ENCODE results near the gene TBC1D20.

TBC1D20 gene

GRCh38 chr20:481167-481566 is 18.8 kb upstream of the TBC1D20 start:
- Histone ChIP-seq H2BK12ac (ENCODE audit: low read length) (no peak overlapping the region), H3K23ac (ENCODE audit: low read length) (no peak overlapping the region), H3K4me1 (ENCODE audit: control insufficient read depth in 1 of 2, insufficient read depth in 2 of 2, low read length in 2 of 2) (no peaks in the 10 kb centered on the region), H3K79me2 (ENCODE audit: control insufficient read depth, insufficient read depth, low read length, poor library complexity) (no peaks in the 10 kb centered on the region), H2BK5ac (ENCODE audit: low read depth, low read length, poor library complexity) (no peak overlapping the region), H2AK5ac (ENCODE audit: low read length) (no peak overlapping the region), H3K4ac (ENCODE audit: low read depth, low read length) (no peak overlapping the region), H3K4me3 (ENCODE audit: low read depth, low read length) (no peak overlapping the region), H4K91ac (ENCODE audit: low read depth, low read length) (no peak overlapping the region), H4K8ac (ENCODE audit: low read depth, low read length) (no peak overlapping the region), H2BK120ac (ENCODE audit: insufficient read depth, low read length, poor library complexity) (no peak overlapping the region), H3K9me3 (ENCODE audit: insufficient read depth, low read depth, low read length) (no peaks in the 10 kb centered on the region), H3K27me3 (ENCODE audit: insufficient read depth, low read length) (no peaks in the 10 kb centered on the region), H3K14ac (ENCODE audit: low read length) (no peak overlapping the region), H3K36me3 (ENCODE audit: control insufficient read depth in 1 of 2, insufficient read depth in 2 of 2, low read length in 2 of 2) (peaks cover 22 to 45% of the 10 kb centered on the region in 2 experiments), H2AFZ (ENCODE audit: insufficient read depth, low read length, poor library complexity) (no peak overlapping the region), H3K9ac (ENCODE audit: low read length) (no peak overlapping the region), H4K12ac (ENCODE audit: low read depth, low read length) (no peak overlapping the region), H3K4me2 (ENCODE audit: low read length) (no peak overlapping the region), H3K79me1 (ENCODE audit: low read length) (no peaks in the 10 kb centered on the region), H3K18ac (ENCODE audit: low read length) (no peak overlapping the region), H3K27ac (ENCODE audit: low read depth, low read length) (no peak overlapping the region)
- no peak for DNase-seq
- WGBS (ENCODE audit: extremely low coverage, insufficient coverage, insufficient read length) = no CpG with 5 or more reads among the region's 1 CpG

- H3K9ac ChIP-seq (ENCODE audit: low read length) = no peak overlapping the region
- no peaks in the 10 kb centered on the region for H3K79me2 ChIP-seq (ENCODE audit: control insufficient read depth, insufficient read depth, low read length, poor library complexity)
- H3K18ac ChIP-seq (ENCODE audit: low read length) = no peak overlapping the region
- H3K14ac ChIP-seq (ENCODE audit: low read length) = no peak overlapping the region
- no peak overlapping the region for H3K27ac ChIP-seq (ENCODE audit: low read depth, low read length)
- no peak overlapping the region for H3K4me2 ChIP-seq (ENCODE audit: low read length)
- no peak overlapping the region for H4K12ac ChIP-seq (ENCODE audit: low read depth, low read length)
- no peak for DNase-seq
- H3K4me3 ChIP-seq (ENCODE audit: low read depth, low read length) = no peak overlapping the region
- no peak overlapping the region for H3K23ac ChIP-seq (ENCODE audit: low read length)
- no peaks in the 10 kb centered on the region for H3K9me3 ChIP-seq (ENCODE audit: insufficient read depth, low read depth, low read length)
- H3K27me3 ChIP-seq (ENCODE audit: insufficient read depth, low read length) = no peaks in the 10 kb centered on the region
- H2BK120ac ChIP-seq (ENCODE audit: insufficient read depth, low read length, poor library complexity) = no peak overlapping the region
- H3K4me1 ChIP-seq (ENCODE audit: control insufficient read depth in 1 of 2, insufficient read depth in 2 of 2, low read length in 2 of 2) = no peaks in the 10 kb centered on the region
- H2AK5ac ChIP-seq (ENCODE audit: low read length) = no peak overlapping the region
- no peaks in the 10 kb centered on the region for H3K79me1 ChIP-seq (ENCODE audit: low read length)
- no peak overlapping the region for H4K91ac ChIP-seq (ENCODE audit: low read depth, low read length)
- H2BK12ac ChIP-seq (ENCODE audit: low read length) = no peak overlapping the region
- H2AFZ ChIP-seq (ENCODE audit: insufficient read depth, low read length, poor library complexity) = no peak overlapping the region
- no peak overlapping the region for H3K4ac ChIP-seq (ENCODE audit: low read depth, low read length)
- H3K36me3 ChIP-seq (ENCODE audit: control insufficient read depth in 1 of 2, insufficient read depth in 2 of 2, low read length in 2 of 2) = peaks cover 20 to 45% of the 10 kb centered on the region in 2 experiments
- no CpG with 5 or more reads among the region's 3 CpGs for WGBS (ENCODE audit: extremely low coverage, insufficient coverage, insufficient read length)
- H2BK5ac ChIP-seq (ENCODE audit: low read depth, low read length, poor library complexity) = no peak overlapping the region
- H4K8ac ChIP-seq (ENCODE audit: low read depth, low read length) = no peak overlapping the region
Measured at GRCh38 chr20:480044-480443, 17.7 kb upstream of the TBC1D20 start.

- Histone ChIP-seq H4K91ac (ENCODE audit: low read depth, low read length) (no peak overlapping the region), H3K14ac (ENCODE audit: low read length) (no peak overlapping the region), H3K4ac (ENCODE audit: low read depth, low read length) (no peak overlapping the region), H3K4me3 (ENCODE audit: low read depth, low read length) (no peak overlapping the region), H2AK5ac (ENCODE audit: low read length) (no peak overlapping the region), H3K23ac (ENCODE audit: low read length) (no peak overlapping the region), H2BK120ac (ENCODE audit: insufficient read depth, low read length, poor library complexity) (no peak overlapping the region), H3K9ac (ENCODE audit: low read length) (no peak overlapping the region), H3K79me2 (ENCODE audit: control insufficient read depth, insufficient read depth, low read length, poor library complexity) (no peaks in the 10 kb centered on the region), H3K4me2 (ENCODE audit: low read length) (no peak overlapping the region), H3K36me3 (ENCODE audit: control insufficient read depth in 1 of 2, insufficient read depth in 2 of 2, low read length in 2 of 2) (peaks cover 16 to 43% of the 10 kb centered on the region in 2 experiments), H4K8ac (ENCODE audit: low read depth, low read length) (no peak overlapping the region), H4K12ac (ENCODE audit: low read depth, low read length) (no peak overlapping the region), H3K4me1 (ENCODE audit: control insufficient read depth in 1 of 2, insufficient read depth in 2 of 2, low read length in 2 of 2) (no peaks in the 10 kb centered on the region), H2AFZ (ENCODE audit: insufficient read depth, low read length, poor library complexity) (no peak overlapping the region), H3K79me1 (ENCODE audit: low read length) (no peaks in the 10 kb centered on the region), H3K27ac (ENCODE audit: low read depth, low read length) (no peak overlapping the region), H3K27me3 (ENCODE audit: insufficient read depth, low read length) (no peaks in the 10 kb centered on the region), H3K18ac (ENCODE audit: low read length) (no peak overlapping the region), H2BK5ac (ENCODE audit: low read depth, low read length, poor library complexity) (no peak overlapping the region), H2BK12ac (ENCODE audit: low read length) (no peak overlapping the region), H3K9me3 (ENCODE audit: insufficient read depth, low read depth, low read length) (no peaks in the 10 kb centered on the region)
- no CpG with 5 or more reads among the region's 2 CpGs for WGBS (ENCODE audit: extremely low coverage, insufficient coverage, insufficient read length)
- no peak for DNase-seq
Measured at GRCh38 chr20:479487-479886, 17.2 kb upstream of the TBC1D20 start.

- Histone ChIP-seq H2BK120ac (ENCODE audit: insufficient read depth, low read length, poor library complexity) (no peak overlapping the region), H3K4me1 (ENCODE audit: control insufficient read depth in 1 of 2, insufficient read depth in 2 of 2, low read length in 2 of 2) (no peaks in the 10 kb centered on the region), H4K8ac (ENCODE audit: low read depth, low read length) (no peak overlapping the region), H4K91ac (ENCODE audit: low read depth, low read length) (no peak overlapping the region), H3K36me3 (ENCODE audit: control insufficient read depth in 1 of 2, insufficient read depth in 2 of 2, low read length in 2 of 2) (peaks cover 14 to 39% of the 10 kb centered on the region in 2 experiments), H3K9ac (ENCODE audit: low read length) (no peak overlapping the region), H3K4ac (ENCODE audit: low read depth, low read length) (no peak overlapping the region), H4K12ac (ENCODE audit: low read depth, low read length) (no peak overlapping the region), H3K79me2 (ENCODE audit: control insufficient read depth, insufficient read depth, low read length, poor library complexity) (no peaks in the 10 kb centered on the region), H3K27ac (ENCODE audit: low read depth, low read length) (no peak overlapping the region), H3K9me3 (ENCODE audit: insufficient read depth, low read depth, low read length) (no peaks in the 10 kb centered on the region), H3K14ac (ENCODE audit: low read length) (no peak overlapping the region), H3K4me2 (ENCODE audit: low read length) (no peak overlapping the region), H3K18ac (ENCODE audit: low read length) (no peak overlapping the region), H3K27me3 (ENCODE audit: insufficient read depth, low read length) (no peaks in the 10 kb centered on the region), H2BK12ac (ENCODE audit: low read length) (no peak overlapping the region), H3K79me1 (ENCODE audit: low read length) (no peaks in the 10 kb centered on the region), H2AK5ac (ENCODE audit: low read length) (no peak overlapping the region), H2AFZ (ENCODE audit: insufficient read depth, low read length, poor library complexity) (no peak overlapping the region), H3K4me3 (ENCODE audit: low read depth, low read length) (no peak overlapping the region), H3K23ac (ENCODE audit: low read length) (no peak overlapping the region), H2BK5ac (ENCODE audit: low read depth, low read length, poor library complexity) (no peak overlapping the region)
- DNase-seq = peak; percentile 34 to 93
- no CpG with 5 or more reads among the region's 3 CpGs for WGBS (ENCODE audit: extremely low coverage, insufficient coverage, insufficient read length)
Measured at GRCh38 chr20:478949-479429, 16.7 kb upstream of the TBC1D20 start.

Measured in trophoblast cell (in vitro differentiated cells and primary cell).